ENCODE data around the gene CDK16.

GRCh38 chrX:47169726-47170515, 48.6 kb upstream of the CDK16 start:
- TF ChIP-seq CTCF (IDR thresholded peaks at IDR 0.05) (no peak), POLR2A (IDR thresholded peaks at IDR 0.05) (no peak), POLR2AphosphoS5 (IDR thresholded peaks at IDR 0.05) (no peak)

All from suprapubic skin (tissue), 4 donors.